PC-3 (cell line): ENCODE results near the gene EYS. TPM values are rescaled to one million over a fixed set of nuclear protein-coding genes. Genes with fewer than 3 reads are reported as not detected.

Source experiments
- ATAC-seq: fragments of 200-7000 bp; cut with Tn5 transposase; 2 replicates; pipeline ENCODE4 v1.9.1; 2020; ENCODE audit warnings: mild to moderate bottlenecking, moderate library complexity
- BruUV-seq: library from RNA; stranded (reverse); fragments of 400-500 nt; replicated peaks from 2 replicates; lab custom pipeline; 2021; lab: Mats Ljungman, UMichigan
- CTCF ChIA-PET: fragments of 300-600 bp; sonication (Branson Sonifier 250); formaldehyde crosslinking; loops from one replicate; lab custom pipeline; 2022; ENCODE audit warnings: antibody characterized with exemption; lab: Charles Lee
- POLR2A ChIA-PET: fragments of 300-600 bp; sonication (Branson Sonifier 250); formaldehyde crosslinking; loops from one replicate; lab custom pipeline; 2022; ENCODE audit warnings: antibody characterized with exemption; ENCODE audit not compliant: unreplicated experiment; lab: Charles Lee
- DNase-seq: peaks from one replicate; pipeline ENCODE4 v3.0.0-alpha.2; 2015
- H2AFZ ChIP-seq: fragments of 300-600 bp; sonication (generic); 2 replicates; pipeline ENCODE4 v1.6.0; 2016; ENCODE audit warnings: antibody characterized with exemption, low read length
- H3F3A ChIP-seq: fragments of 300-600 bp; sonication (generic); one replicate; pipeline ENCODE4 v1.6.0; 2017; ENCODE audit warnings: antibody characterized with exemption, low read length, control low read depth, mild to moderate bottlenecking; ENCODE audit not compliant: unreplicated experiment
- H3K27ac ChIP-seq: fragments of 300-600 bp; sonication (generic); 2 replicates; pipeline ENCODE4 v1.5.1; 2016; ENCODE audit warnings: mild to moderate bottlenecking, low read length
- H3K27me3 ChIP-seq: fragments of 300-600 bp; sonication (generic); 2 replicates; pipeline ENCODE4 v1.6.1; 2016; ENCODE audit warnings: low read length, mixed read lengths
- H3K36me3 ChIP-seq: fragments of 300-600 bp; sonication (generic); 2 replicates; pipeline ENCODE4 v1.6.1; 2016; ENCODE audit warnings: low read depth, mixed run types, low read length, mixed read lengths
- H3K4me1 ChIP-seq: fragments of 300-600 bp; sonication (generic); 2 replicates; pipeline ENCODE4 v1.5.1; 2016; ENCODE audit warnings: low read length; ENCODE audit not compliant: insufficient read depth
- H3K4me2 ChIP-seq: fragments of 300-600 bp; sonication (generic); 2 replicates; pipeline ENCODE4 v1.6.0; 2016; ENCODE audit warnings: low read length
- H3K4me3 ChIP-seq: fragments of 300-600 bp; sonication (generic); 2 replicates; pipeline ENCODE4 v1.5.1; 2016; ENCODE audit warnings: mild to moderate bottlenecking, low read length, mixed read lengths
- H3K79me2 ChIP-seq: fragments of 300-600 bp; sonication (generic); 2 replicates; pipeline ENCODE4 v1.6.1; 2017; ENCODE audit warnings: low read length, mixed read lengths
- H3K9ac ChIP-seq: fragments of 300-600 bp; sonication (generic); 2 replicates; pipeline ENCODE4 v1.6.0; 2016; ENCODE audit warnings: mild to moderate bottlenecking, low read length
- H3K9me2 ChIP-seq: fragments of 300-600 bp; sonication (generic); replicated peaks from 2 replicates; pipeline ENCODE4 v1.6.1; 2016; ENCODE audit warnings: mixed run types, low read length, mixed read lengths
- H3K9me3 ChIP-seq: fragments of 300-600 bp; sonication (generic); 2 replicates; pipeline ENCODE4 v1.6.1; 2016; ENCODE audit warnings: low read length, mixed read lengths
- H4K20me1 ChIP-seq: fragments of 300-600 bp; sonication (generic); 2 replicates; pipeline ENCODE4 v1.6.1; 2016; ENCODE audit warnings: low read length, mixed read lengths
- EZH2 ChIP-seq: fragments of 300-600 bp; sonication (generic); IDR thresholded peaks from one replicate; pipeline ENCODE4 v1.6.1; 2017; ENCODE audit warnings: antibody characterized with exemption, mild to moderate bottlenecking, low read length; ENCODE audit not compliant: unreplicated experiment
- EZH2phosphoT487 ChIP-seq: fragments of 300-600 bp; sonication (generic); IDR thresholded peaks from 2 replicates; pipeline ENCODE4 v1.6.1; 2018; ENCODE audit warnings: mild to moderate bottlenecking, antibody characterized with exemption, low read length, borderline replicate concordance
- intact Hi-C: fragments of 100-400 bp; cut with micrococcal nuclease; formaldehyde crosslinking; loops from 2 replicates; pipeline ENCODE4 v1.9.0; 2023
- total RNA-seq: library from RNA; depleted of rRNA; stranded (reverse); fragments of >200 nt; gene quantifications from 2 replicates; pipeline ENCODE4 v1.2.3, GENCODE V29; 2014
- TF ChIP-seq, protein P1 (sequence below): fragments of 300-600 bp; sonication (generic); conservative IDR thresholded peaks from 2 replicates; pipeline ENCODE4 v1.5.1; 2017; ENCODE audit warnings: antibody characterized with exemption, low read depth, mild to moderate bottlenecking, low read length

Gene EYS
- total RNA-seq, 1 experiment from 2014 or later: 0.07 TPM

DNA sequence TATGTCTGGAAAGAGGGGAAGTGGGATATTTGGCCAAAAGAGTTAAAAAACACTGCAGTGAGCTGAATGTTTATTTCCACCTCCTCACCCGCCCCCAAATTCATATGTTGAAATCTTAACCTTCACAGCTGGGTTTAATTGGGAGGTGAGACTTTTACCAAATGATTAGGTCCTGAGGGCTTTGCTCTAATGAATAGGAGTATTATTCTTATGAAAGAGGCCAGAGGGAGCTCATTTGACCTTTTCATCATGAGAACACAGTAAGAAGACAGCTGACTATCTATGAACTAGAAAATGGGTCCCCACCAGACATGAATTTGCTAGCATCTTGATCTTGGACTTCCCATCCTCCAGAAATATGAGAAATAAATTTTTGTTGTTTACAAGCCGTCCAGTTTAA lies 1042.5 kb downstream of the EYS start:
- CTCF ChIA-PET: no interaction called here
- Histone ChIP-seq H3K9me2 (no peaks in the 10 kb centered on the region), H3F3A (no peaks in the 10 kb centered on the region), H2AFZ (no peak overlapping the region), H4K20me1 (no peaks in the 10 kb centered on the region), H3K4me3 (no peak overlapping the region), H3K79me2 (no peaks in the 10 kb centered on the region), H3K36me3 (no peaks in the 10 kb centered on the region), H3K9ac (no peak overlapping the region), H3K27ac (no peak overlapping the region), H3K9me3 (no peaks in the 10 kb centered on the region), H3K4me2 (no peak overlapping the region), H3K27me3 (no peaks in the 10 kb centered on the region), H3K4me1 (no peaks in the 10 kb centered on the region)
- TF ChIP-seq EZH2 (no peak), EZH2phosphoT487 (no peak)
- TF ChIP-seq, protein P1, sequence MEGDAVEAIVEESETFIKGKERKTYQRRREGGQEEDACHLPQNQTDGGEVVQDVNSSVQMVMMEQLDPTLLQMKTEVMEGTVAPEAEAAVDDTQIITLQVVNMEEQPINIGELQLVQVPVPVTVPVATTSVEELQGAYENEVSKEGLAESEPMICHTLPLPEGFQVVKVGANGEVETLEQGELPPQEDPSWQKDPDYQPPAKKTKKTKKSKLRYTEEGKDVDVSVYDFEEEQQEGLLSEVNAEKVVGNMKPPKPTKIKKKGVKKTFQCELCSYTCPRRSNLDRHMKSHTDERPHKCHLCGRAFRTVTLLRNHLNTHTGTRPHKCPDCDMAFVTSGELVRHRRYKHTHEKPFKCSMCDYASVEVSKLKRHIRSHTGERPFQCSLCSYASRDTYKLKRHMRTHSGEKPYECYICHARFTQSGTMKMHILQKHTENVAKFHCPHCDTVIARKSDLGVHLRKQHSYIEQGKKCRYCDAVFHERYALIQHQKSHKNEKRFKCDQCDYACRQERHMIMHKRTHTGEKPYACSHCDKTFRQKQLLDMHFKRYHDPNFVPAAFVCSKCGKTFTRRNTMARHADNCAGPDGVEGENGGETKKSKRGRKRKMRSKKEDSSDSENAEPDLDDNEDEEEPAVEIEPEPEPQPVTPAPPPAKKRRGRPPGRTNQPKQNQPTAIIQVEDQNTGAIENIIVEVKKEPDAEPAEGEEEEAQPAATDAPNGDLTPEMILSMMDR: no peak
- DNase-seq (no peak), ATAC-seq (no peak)
- POLR2A ChIA-PET: no interaction called here
- no TSS peak for BruUV-seq
- intact Hi-C loops: no loop called here

DNA sequence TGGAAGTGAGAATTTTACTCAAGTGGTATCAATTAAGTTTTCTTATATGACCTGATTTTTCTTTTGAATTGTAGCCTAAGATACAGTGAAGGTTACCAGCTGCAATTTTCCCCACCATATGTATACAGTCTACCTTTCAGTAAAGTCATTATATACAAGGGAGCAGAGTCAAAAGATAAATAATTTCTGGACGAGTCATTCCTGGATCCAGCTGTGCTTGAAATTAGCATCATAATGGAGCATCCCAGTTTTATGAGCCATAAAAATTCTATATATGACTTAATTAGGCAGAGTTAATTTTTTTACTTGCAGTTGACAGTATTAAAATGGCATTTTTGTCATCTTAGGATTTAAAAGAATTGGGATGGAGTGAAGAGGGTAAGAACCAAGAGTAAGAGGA lies 1063.0 kb downstream of the EYS start:
- TF ChIP-seq EZH2phosphoT487: no peak
- no peak for TF ChIP-seq EZH2
- TF ChIP-seq, protein P1: no peak
- H3K4me3 ChIP-seq: no peak overlapping the region
- no peaks in the 10 kb centered on the region for H3K27me3 ChIP-seq
- ChIA-PET POLR2A (no interaction called here), CTCF (no interaction called here)
- H3F3A ChIP-seq: no peaks in the 10 kb centered on the region
- no TSS peak for BruUV-seq
- H2AFZ ChIP-seq: no peak overlapping the region
- ATAC-seq (no peak), DNase-seq (no peak)
- no peak overlapping the region for H3K9ac ChIP-seq
- no peak overlapping the region for H3K27ac ChIP-seq
- intact Hi-C loops: no loop called here
- H3K9me2 ChIP-seq: no peaks in the 10 kb centered on the region
- H3K4me1 ChIP-seq: no peaks in the 10 kb centered on the region
- no peak overlapping the region for H3K4me2 ChIP-seq
- no peaks in the 10 kb centered on the region for H3K79me2 ChIP-seq
- H4K20me1 ChIP-seq: no peaks in the 10 kb centered on the region
- H3K9me3 ChIP-seq: no peaks in the 10 kb centered on the region
- no peaks in the 10 kb centered on the region for H3K36me3 ChIP-seq

DNA sequence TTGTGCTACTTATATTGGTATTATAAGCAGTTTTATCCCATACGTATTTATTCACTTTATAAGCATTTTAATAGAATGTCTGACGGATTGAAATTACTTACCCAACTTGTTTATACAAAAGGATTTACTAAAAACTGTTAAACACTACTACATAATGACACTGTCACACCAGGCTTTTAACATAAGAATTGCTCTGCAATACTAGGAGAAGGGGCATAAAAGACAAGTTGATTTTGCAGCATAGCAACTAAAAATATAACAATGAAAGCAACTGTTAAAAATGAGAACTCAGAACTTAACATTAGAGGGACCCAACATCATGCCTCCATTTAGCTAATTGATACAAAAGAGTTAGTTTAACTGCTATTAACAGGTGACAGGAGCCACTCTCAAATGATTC lies 1076.1 kb downstream of the EYS start:
- no peak for ATAC-seq
- ChIA-PET POLR2A (no interaction called here), CTCF (no interaction called here)
- Histone ChIP-seq H3K27ac (no peak overlapping the region), H3K27me3 (no peaks in the 10 kb centered on the region), H3K9me2 (no peaks in the 10 kb centered on the region), H3K79me2 (no peaks in the 10 kb centered on the region), H3K4me2 (no peak overlapping the region), H3K9ac (no peak overlapping the region), H3F3A (no peaks in the 10 kb centered on the region), H4K20me1 (no peaks in the 10 kb centered on the region), H3K9me3 (no peaks in the 10 kb centered on the region), H2AFZ (no peak overlapping the region), H3K4me1 (no peaks in the 10 kb centered on the region), H3K4me3 (no peak overlapping the region), H3K36me3 (no peaks in the 10 kb centered on the region)
- intact Hi-C loops: no loop called here
- DNase-seq: no peak
- TF ChIP-seq EZH2: no peak
- no peak for TF ChIP-seq EZH2phosphoT487
- TF ChIP-seq, protein P1: no peak
- BruUV-seq: no TSS peak
